ENCODE data around the gene MEN1.

MEN1 gene

DNA sequence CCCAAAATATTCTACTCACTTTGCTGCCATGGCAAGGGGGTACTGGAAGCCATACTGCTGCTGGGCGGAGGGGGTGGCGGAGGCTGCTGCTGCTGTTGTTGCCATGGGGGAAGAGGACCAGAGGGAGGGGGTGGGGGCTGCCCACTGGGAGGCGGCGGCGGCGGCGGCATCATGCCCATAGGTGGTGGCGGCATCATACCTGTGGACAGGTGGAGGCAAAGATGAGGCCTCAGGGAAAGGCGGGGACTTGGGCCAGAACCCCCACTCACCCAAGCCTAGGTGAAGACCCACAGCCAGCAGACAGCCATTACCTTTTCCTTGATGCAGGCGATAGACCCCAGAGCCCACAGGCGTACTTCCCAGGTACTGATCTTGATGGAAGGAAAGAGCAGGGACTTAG, 43.5 kb downstream of the MEN1 start:
- no peak for ATAC-seq
- TF ChIP-seq RARB (CRISPR knock-in tag; IDR thresholded peaks at IDR 0.05): no peak
- no peak for TF ChIP-seq ZC3H10 (CRISPR knock-in tag; IDR thresholded peaks at IDR 0.05)
- no peak for TF ChIP-seq GLIS3 (CRISPR knock-in tag; IDR thresholded peaks at IDR 0.05)
- TF ChIP-seq ZNF565 (CRISPR knock-in tag; conservative IDR thresholded peaks at IDR 0.05; ENCODE audit: low read depth): no peak
- TF ChIP-seq ISL1 (CRISPR knock-in tag; IDR thresholded peaks at IDR 0.05): no peak
- TF ChIP-seq CSDC2 (CRISPR knock-in tag; IDR thresholded peaks at IDR 0.05): no peak
- TF ChIP-seq, protein P1, sequence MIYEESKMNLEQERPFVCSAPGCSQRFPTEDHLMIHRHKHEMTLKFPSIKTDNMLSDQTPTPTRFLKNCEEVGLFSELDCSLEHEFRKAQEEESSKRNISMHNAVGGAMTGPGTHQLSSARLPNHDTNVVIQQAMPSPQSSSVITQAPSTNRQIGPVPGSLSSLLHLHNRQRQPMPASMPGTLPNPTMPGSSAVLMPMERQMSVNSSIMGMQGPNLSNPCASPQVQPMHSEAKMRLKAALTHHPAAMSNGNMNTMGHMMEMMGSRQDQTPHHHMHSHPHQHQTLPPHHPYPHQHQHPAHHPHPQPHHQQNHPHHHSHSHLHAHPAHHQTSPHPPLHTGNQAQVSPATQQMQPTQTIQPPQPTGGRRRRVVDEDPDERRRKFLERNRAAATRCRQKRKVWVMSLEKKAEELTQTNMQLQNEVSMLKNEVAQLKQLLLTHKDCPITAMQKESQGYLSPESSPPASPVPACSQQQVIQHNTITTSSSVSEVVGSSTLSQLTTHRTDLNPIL (CRISPR knock-in tag; IDR thresholded peaks at IDR 0.05; ENCODE audit: low read depth): no peak
- no peak for TF ChIP-seq PPARA (CRISPR knock-in tag; IDR thresholded peaks at IDR 0.05; ENCODE audit: borderline replicate concordance)
- no peak for TF ChIP-seq ESRRG (CRISPR knock-in tag; IDR thresholded peaks at IDR 0.05)
- no peak for TF ChIP-seq ZNF70 (CRISPR knock-in tag; IDR thresholded peaks at IDR 0.05)
- no peak for TF ChIP-seq SNAI2 (CRISPR knock-in tag; IDR thresholded peaks at IDR 0.05)
- no peak for TF ChIP-seq ZFP3 (CRISPR knock-in tag; IDR thresholded peaks at IDR 0.05)
- TF ChIP-seq, protein P2, sequence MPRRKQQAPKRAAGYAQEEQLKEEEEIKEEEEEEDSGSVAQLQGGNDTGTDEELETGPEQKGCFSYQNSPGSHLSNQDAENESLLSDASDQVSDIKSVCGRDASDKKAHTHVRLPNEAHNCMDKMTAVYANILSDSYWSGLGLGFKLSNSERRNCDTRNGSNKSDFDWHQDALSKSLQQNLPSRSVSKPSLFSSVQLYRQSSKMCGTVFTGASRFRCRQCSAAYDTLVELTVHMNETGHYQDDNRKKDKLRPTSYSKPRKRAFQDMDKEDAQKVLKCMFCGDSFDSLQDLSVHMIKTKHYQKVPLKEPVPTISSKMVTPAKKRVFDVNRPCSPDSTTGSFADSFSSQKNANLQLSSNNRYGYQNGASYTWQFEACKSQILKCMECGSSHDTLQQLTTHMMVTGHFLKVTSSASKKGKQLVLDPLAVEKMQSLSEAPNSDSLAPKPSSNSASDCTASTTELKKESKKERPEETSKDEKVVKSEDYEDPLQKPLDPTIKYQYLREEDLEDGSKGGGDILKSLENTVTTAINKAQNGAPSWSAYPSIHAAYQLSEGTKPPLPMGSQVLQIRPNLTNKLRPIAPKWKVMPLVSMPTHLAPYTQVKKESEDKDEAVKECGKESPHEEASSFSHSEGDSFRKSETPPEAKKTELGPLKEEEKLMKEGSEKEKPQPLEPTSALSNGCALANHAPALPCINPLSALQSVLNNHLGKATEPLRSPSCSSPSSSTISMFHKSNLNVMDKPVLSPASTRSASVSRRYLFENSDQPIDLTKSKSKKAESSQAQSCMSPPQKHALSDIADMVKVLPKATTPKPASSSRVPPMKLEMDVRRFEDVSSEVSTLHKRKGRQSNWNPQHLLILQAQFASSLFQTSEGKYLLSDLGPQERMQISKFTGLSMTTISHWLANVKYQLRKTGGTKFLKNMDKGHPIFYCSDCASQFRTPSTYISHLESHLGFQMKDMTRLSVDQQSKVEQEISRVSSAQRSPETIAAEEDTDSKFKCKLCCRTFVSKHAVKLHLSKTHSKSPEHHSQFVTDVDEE (CRISPR knock-in tag; IDR thresholded peaks at IDR 0.05): no peak
- no peak for TF ChIP-seq ZFP30 (CRISPR knock-in tag; IDR thresholded peaks at IDR 0.05)
- no peak for TF ChIP-seq ARNTL (CRISPR knock-in tag; IDR thresholded peaks at IDR 0.05; ENCODE audit: borderline replicate concordance, low read depth)
- no peak for TF ChIP-seq ZNF8 (CRISPR knock-in tag; IDR thresholded peaks at IDR 0.05)
- TF ChIP-seq TCF4 (CRISPR knock-in tag; IDR thresholded peaks at IDR 0.05; ENCODE audit: borderline replicate concordance): no peak
- TF ChIP-seq OSR1 (CRISPR knock-in tag; IDR thresholded peaks at IDR 0.05): no peak
- no peak for TF ChIP-seq BACH2 (CRISPR knock-in tag; IDR thresholded peaks at IDR 0.05; ENCODE audit: borderline replicate concordance)

DNA sequence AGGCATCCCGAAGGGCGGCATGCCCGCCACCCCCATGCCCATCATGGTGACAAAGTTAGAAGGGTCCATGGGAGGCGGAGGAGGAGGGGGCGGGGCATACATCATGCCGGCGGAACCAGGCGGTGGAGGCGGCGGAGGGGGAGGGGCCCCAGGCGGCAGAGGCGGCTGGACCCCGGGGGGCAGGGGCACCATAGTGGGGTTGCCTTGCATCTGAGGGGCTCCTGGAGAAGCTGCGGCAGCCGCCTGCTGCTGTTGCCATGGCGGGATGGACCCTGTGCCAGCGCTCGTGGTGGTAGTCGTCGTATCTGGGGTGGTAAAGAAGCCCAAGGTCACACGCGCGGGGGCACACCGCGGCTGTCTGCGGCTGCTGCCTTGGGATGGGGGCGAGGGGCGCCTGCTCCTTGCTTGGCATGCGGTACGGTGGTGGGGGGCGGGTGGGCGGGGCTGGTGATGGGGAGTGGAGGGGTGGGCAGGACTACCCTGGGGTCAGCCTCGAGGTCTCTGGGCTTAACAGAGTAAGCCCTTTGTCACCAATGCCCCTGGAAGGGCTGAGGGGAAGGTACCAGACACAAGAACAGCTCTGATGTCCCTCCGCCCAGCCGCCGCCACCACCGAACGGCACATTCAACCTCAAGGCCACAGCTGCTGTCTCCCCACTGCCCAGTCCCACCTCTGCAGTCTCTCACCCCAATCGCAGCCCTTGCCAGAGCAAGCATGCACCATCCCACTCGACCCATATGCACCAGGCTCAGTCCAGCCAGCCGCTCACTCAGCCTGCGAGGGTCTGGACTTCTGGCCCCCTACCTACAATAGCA, 44.3 kb downstream of the MEN1 start:
- no peak for ATAC-seq
- TF ChIP-seq ZNF8 (CRISPR knock-in tag; IDR thresholded peaks at IDR 0.05): no peak
- TF ChIP-seq ZNF565 (CRISPR knock-in tag; conservative IDR thresholded peaks at IDR 0.05; ENCODE audit: low read depth): no peak
- TF ChIP-seq GLIS3 (CRISPR knock-in tag; IDR thresholded peaks at IDR 0.05): no peak
- TF ChIP-seq, protein P3, sequence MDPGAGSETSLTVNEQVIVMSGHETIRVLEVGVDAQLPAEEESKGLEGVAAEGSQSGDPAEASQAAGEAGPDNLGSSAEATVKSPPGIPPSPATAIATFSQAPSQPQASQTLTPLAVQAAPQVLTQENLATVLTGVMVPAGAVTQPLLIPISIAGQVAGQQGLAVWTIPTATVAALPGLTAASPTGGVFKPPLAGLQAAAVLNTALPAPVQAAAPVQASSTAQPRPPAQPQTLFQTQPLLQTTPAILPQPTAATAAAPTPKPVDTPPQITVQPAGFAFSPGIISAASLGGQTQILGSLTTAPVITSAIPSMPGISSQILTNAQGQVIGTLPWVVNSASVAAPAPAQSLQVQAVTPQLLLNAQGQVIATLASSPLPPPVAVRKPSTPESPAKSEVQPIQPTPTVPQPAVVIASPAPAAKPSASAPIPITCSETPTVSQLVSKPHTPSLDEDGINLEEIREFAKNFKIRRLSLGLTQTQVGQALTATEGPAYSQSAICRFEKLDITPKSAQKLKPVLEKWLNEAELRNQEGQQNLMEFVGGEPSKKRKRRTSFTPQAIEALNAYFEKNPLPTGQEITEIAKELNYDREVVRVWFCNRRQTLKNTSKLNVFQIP (CRISPR knock-in tag; IDR thresholded peaks at IDR 0.05; ENCODE audit: borderline replicate concordance, low read depth): no peak
- no peak for TF ChIP-seq ZFP30 (CRISPR knock-in tag; IDR thresholded peaks at IDR 0.05)
- TF ChIP-seq, protein P2 (CRISPR knock-in tag; IDR thresholded peaks at IDR 0.05): no peak
- no peak for TF ChIP-seq TCF4 (CRISPR knock-in tag; IDR thresholded peaks at IDR 0.05; ENCODE audit: borderline replicate concordance)
- TF ChIP-seq ZNF70 (CRISPR knock-in tag; IDR thresholded peaks at IDR 0.05): no peak
- TF ChIP-seq, protein P4, sequence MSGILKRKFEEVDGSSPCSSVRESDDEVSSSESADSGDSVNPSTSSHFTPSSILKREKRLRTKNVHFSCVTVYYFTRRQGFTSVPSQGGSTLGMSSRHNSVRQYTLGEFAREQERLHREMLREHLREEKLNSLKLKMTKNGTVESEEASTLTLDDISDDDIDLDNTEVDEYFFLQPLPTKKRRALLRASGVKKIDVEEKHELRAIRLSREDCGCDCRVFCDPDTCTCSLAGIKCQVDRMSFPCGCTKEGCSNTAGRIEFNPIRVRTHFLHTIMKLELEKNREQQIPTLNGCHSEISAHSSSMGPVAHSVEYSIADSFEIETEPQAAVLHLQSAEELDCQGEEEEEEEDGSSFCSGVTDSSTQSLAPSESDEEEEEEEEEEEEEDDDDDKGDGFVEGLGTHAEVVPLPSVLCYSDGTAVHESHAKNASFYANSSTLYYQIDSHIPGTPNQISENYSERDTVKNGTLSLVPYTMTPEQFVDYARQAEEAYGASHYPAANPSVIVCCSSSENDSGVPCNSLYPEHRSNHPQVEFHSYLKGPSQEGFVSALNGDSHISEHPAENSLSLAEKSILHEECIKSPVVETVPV (CRISPR knock-in tag; IDR thresholded peaks at IDR 0.05): no peak
- no peak for TF ChIP-seq ZFP3 (CRISPR knock-in tag; IDR thresholded peaks at IDR 0.05)
- no peak for TF ChIP-seq TOX (CRISPR knock-in tag; IDR thresholded peaks at IDR 0.05; ENCODE audit: borderline replicate concordance)
- no peak for TF ChIP-seq ARNTL (CRISPR knock-in tag; IDR thresholded peaks at IDR 0.05; ENCODE audit: borderline replicate concordance, low read depth)
- no peak for TF ChIP-seq PPARA (CRISPR knock-in tag; IDR thresholded peaks at IDR 0.05; ENCODE audit: borderline replicate concordance)
- TF ChIP-seq, protein P1 (CRISPR knock-in tag; IDR thresholded peaks at IDR 0.05; ENCODE audit: low read depth): no peak
